HepG2 (cell line): Measurements from ENCODE around the gene DIAPH1. TPM values are rescaled to one million over a fixed set of nuclear protein-coding genes. Genes with fewer than 3 reads are reported as not detected.

Experiments
- CBX1 ChIP-seq: IDR thresholded peaks from one replicate; pipeline ENCODE4 v1.6.1; 2016; ENCODE audit warnings: antibody characterized with exemption, low read depth
- GABPB1 ChIP-seq: IDR thresholded peaks from 2 replicates; pipeline ENCODE4 v1.6.1; 2016; ENCODE audit warnings: mild to moderate bottlenecking, missing genetic modification reagents, moderate library complexity, missing compliant biosample characterization
- NAIF1 ChIP-seq: sonication (generic); formaldehyde crosslinking; IDR thresholded peaks from 2 replicates; pipeline ENCODE4 v1.5.0; 2020; ENCODE audit warnings: mild to moderate bottlenecking, missing genetic modification reagents, borderline replicate concordance
- ZBTB1 ChIP-seq: sonication (generic); formaldehyde crosslinking; IDR thresholded peaks from 2 replicates; pipeline ENCODE4 v1.4.0; 2020; ENCODE audit warnings: missing genetic modification reagents, borderline replicate concordance
- ZNF333 ChIP-seq: sonication (generic); formaldehyde crosslinking; IDR thresholded peaks from 2 replicates; pipeline ENCODE4 v1.4.0; 2020; ENCODE audit warnings: mild to moderate bottlenecking, missing genetic modification reagents, borderline replicate concordance
- polyA plus RNA-seq, 8 experiments: library from polyadenylated mRNA; depleted of rRNA in 3 of 8; stranded (reverse) in 7 of 8; unstranded in 1 of 8; fragments of >200 nt; fragmentation: Illumina TruSeq in 4 of 8; extraction: Trizol in 4 of 8; gene quantifications; 2 replicates each; pipeline versions ENCODE4 v1.2.1 to v1.2.3, GENCODE V29; 2011 to 2016; ENCODE audit warnings: low read depth in 4 of 8, missing spikeins in 1 of 8, mixed read lengths in 1 of 8; ENCODE audit not compliant: insufficient read depth in 1 of 8
- total RNA-seq, 5 experiments: library from RNA; depleted of rRNA; stranded (reverse); fragments of >200 nt; fragmentation: Illumina TruSeq; extraction: Trizol; gene quantifications; 2 replicates each; pipeline ENCODE4 v1.2.3, GENCODE V29; 2016; ENCODE audit warnings: low read depth in 1 of 5
- TF ChIP-seq, protein P1 (sequence below): IDR thresholded peaks from 2 replicates; pipeline ENCODE4 v1.6.1; 2016; ENCODE audit warnings: low read depth, missing genetic modification reagents, missing compliant biosample characterization
- TF ChIP-seq, protein P2 (sequence below): sonication (generic); formaldehyde crosslinking; IDR thresholded peaks from 2 replicates; pipeline ENCODE4 v1.4.0; 2020; ENCODE audit warnings: missing genetic modification reagents, borderline replicate concordance
- TF ChIP-seq, protein P3 (sequence below): IDR thresholded peaks from 2 replicates; pipeline ENCODE4 v1.6.1; 2016; ENCODE audit warnings: low read depth
- TF ChIP-seq, protein P4 (sequence below): sonication (generic); formaldehyde crosslinking; IDR thresholded peaks from 2 replicates; pipeline ENCODE4 v1.5.0; 2020; ENCODE audit warnings: mild to moderate bottlenecking, missing genetic modification reagents, borderline replicate concordance

DIAPH1 gene
- total and polyA plus RNA-seq, 2 of the 13 experiments (the other 11 are each of a cell fraction or from before 2014, with no cell fraction given) = 25.1 to 33.9 TPM

DNA sequence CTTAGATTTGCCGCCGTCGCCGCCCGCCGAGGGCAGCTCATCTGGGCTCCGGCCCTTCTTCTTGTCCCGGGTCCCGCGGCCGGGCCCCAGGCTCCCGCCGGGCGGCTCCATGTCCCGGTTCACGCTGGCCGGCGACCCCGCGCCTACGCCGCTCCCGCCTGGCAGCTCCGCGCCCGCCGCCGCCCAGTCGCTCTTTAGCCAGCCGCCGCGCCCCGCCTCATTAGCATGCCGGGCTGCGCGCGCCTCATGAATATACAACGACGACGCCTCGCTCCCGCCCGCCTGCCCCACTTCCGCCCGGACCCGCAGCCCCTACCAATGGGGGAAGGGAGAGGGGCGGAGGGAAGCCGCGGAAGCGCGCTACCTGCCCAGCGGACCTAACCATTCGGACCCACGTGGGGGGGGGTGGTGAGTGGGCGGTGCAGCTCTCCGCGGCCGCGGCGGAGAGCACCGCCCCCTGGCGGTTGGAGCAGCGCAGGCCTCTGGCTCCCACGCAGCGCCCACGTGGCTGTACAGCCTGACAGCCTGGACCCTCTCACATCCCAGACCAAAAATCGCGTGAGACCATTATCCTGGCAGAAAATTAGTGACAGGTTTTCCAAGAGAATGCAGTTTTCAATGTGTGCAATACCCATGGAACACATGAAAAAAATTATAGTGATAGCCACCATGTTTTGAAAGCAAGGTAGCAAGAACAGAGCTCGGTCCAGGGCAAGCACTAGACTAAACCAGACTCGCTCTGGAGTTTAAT is at the start of gene DIAPH1 (continued):
- TF ChIP-seq, protein P1, sequence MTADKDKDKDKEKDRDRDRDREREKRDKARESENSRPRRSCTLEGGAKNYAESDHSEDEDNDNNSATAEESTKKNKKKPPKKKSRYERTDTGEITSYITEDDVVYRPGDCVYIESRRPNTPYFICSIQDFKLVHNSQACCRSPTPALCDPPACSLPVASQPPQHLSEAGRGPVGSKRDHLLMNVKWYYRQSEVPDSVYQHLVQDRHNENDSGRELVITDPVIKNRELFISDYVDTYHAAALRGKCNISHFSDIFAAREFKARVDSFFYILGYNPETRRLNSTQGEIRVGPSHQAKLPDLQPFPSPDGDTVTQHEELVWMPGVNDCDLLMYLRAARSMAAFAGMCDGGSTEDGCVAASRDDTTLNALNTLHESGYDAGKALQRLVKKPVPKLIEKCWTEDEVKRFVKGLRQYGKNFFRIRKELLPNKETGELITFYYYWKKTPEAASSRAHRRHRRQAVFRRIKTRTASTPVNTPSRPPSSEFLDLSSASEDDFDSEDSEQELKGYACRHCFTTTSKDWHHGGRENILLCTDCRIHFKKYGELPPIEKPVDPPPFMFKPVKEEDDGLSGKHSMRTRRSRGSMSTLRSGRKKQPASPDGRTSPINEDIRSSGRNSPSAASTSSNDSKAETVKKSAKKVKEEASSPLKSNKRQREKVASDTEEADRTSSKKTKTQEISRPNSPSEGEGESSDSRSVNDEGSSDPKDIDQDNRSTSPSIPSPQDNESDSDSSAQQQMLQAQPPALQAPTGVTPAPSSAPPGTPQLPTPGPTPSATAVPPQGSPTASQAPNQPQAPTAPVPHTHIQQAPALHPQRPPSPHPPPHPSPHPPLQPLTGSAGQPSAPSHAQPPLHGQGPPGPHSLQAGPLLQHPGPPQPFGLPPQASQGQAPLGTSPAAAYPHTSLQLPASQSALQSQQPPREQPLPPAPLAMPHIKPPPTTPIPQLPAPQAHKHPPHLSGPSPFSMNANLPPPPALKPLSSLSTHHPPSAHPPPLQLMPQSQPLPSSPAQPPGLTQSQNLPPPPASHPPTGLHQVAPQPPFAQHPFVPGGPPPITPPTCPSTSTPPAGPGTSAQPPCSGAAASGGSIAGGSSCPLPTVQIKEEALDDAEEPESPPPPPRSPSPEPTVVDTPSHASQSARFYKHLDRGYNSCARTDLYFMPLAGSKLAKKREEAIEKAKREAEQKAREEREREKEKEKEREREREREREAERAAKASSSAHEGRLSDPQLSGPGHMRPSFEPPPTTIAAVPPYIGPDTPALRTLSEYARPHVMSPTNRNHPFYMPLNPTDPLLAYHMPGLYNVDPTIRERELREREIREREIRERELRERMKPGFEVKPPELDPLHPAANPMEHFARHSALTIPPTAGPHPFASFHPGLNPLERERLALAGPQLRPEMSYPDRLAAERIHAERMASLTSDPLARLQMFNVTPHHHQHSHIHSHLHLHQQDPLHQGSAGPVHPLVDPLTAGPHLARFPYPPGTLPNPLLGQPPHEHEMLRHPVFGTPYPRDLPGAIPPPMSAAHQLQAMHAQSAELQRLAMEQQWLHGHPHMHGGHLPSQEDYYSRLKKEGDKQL (CRISPR knock-in tag) = peak; percentile 59
- TF ChIP-seq ZBTB1 = no peak
- TF ChIP-seq ZNF333 = peak; percentile 22; the same call in 1 of the 2 replicates
- TF ChIP-seq, protein P2, sequence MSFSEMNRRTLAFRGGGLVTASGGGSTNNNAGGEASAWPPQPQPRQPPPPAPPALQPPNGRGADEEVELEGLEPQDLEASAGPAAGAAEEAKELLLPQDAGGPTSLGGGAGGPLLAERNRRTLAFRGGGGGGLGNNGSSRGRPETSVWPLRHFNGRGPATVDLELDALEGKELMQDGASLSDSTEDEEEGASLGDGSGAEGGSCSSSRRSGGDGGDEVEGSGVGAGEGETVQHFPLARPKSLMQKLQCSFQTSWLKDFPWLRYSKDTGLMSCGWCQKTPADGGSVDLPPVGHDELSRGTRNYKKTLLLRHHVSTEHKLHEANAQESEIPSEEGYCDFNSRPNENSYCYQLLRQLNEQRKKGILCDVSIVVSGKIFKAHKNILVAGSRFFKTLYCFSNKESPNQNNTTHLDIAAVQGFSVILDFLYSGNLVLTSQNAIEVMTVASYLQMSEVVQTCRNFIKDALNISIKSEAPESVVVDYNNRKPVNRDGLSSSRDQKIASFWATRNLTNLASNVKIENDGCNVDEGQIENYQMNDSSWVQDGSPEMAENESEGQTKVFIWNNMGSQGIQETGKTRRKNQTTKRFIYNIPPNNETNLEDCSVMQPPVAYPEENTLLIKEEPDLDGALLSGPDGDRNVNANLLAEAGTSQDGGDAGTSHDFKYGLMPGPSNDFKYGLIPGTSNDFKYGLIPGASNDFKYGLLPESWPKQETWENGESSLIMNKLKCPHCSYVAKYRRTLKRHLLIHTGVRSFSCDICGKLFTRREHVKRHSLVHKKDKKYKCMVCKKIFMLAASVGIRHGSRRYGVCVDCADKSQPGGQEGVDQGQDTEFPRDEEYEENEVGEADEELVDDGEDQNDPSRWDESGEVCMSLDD (CRISPR knock-in tag) = no peak
- TF ChIP-seq, protein P3, sequence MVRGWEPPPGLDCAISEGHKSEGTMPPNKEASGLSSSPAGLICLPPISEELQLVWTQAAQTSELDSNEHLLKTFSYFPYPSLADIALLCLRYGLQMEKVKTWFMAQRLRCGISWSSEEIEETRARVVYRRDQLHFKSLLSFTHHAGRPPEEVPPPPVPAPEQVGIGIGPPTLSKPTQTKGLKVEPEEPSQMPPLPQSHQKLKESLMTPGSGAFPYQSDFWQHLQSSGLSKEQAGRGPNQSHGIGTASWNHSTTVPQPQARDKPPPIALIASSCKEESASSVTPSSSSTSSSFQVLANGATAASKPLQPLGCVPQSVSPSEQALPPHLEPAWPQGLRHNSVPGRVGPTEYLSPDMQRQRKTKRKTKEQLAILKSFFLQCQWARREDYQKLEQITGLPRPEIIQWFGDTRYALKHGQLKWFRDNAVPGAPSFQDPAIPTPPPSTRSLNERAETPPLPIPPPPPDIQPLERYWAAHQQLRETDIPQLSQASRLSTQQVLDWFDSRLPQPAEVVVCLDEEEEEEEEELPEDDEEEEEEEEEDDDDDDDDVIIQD (CRISPR knock-in tag) = peak; percentile 70
- TF ChIP-seq, protein P4, sequence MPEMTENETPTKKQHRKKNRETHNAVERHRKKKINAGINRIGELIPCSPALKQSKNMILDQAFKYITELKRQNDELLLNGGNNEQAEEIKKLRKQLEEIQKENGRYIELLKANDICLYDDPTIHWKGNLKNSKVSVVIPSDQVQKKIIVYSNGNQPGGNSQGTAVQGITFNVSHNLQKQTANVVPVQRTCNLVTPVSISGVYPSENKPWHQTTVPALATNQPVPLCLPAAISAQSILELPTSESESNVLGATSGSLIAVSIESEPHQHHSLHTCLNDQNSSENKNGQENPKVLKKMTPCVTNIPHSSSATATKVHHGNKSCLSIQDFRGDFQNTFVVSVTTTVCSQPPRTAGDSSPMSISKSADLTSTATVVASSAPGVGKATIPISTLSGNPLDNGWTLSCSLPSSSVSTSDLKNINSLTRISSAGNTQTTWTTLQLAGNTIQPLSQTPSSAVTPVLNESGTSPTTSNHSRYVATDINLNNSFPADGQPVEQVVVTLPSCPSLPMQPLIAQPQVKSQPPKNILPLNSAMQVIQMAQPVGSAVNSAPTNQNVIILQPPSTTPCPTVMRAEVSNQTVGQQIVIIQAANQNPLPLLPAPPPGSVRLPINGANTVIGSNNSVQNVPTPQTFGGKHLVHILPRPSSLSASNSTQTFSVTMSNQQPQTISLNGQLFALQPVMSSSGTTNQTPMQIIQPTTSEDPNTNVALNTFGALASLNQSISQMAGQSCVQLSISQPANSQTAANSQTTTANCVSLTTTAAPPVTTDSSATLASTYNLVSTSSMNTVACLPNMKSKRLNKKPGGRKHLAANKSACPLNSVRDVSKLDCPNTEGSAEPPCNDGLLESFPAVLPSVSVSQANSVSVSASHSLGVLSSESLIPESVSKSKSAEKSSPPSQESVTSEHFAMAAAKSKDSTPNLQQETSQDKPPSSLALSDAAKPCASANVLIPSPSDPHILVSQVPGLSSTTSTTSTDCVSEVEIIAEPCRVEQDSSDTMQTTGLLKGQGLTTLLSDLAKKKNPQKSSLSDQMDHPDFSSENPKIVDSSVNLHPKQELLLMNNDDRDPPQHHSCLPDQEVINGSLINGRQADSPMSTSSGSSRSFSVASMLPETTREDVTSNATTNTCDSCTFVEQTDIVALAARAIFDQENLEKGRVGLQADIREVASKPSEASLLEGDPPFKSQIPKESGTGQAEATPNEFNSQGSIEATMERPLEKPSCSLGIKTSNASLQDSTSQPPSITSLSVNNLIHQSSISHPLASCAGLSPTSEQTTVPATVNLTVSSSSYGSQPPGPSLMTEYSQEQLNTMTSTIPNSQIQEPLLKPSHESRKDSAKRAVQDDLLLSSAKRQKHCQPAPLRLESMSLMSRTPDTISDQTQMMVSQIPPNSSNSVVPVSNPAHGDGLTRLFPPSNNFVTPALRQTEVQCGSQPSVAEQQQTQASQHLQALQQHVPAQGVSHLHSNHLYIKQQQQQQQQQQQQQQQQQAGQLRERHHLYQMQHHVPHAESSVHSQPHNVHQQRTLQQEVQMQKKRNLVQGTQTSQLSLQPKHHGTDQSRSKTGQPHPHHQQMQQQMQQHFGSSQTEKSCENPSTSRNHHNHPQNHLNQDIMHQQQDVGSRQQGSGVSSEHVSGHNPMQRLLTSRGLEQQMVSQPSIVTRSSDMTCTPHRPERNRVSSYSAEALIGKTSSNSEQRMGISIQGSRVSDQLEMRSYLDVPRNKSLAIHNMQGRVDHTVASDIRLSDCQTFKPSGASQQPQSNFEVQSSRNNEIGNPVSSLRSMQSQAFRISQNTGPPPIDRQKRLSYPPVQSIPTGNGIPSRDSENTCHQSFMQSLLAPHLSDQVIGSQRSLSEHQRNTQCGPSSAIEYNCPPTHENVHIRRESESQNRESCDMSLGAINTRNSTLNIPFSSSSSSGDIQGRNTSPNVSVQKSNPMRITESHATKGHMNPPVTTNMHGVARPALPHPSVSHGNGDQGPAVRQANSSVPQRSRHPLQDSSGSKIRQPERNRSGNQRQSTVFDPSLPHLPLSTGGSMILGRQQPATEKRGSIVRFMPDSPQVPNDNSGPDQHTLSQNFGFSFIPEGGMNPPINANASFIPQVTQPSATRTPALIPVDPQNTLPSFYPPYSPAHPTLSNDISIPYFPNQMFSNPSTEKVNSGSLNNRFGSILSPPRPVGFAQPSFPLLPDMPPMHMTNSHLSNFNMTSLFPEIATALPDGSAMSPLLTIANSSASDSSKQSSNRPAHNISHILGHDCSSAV (CRISPR knock-in tag) = peak; percentile 68; the same call in 1 of the 2 replicates
- TF ChIP-seq CBX1 = peak; percentile 37
- TF ChIP-seq GABPB1 (CRISPR knock-in tag) = peak; percentile 93
- peak; percentile 89 for TF ChIP-seq NAIF1 (CRISPR knock-in tag)
